Neural crest cell (in vitro differentiated cells): Measurements from ENCODE around the gene PPP1R14C. TPM values are rescaled to one million over a fixed set of nuclear protein-coding genes. Genes with fewer than 3 reads are reported as not detected.

Source experiments
- DNase-seq: peaks from one replicate; pipeline ENCODE4 v3.0.0; 2021; ENCODE audit warnings: low read depth, mixed read lengths, low spot score
- H3K27ac Mint-ChIP-seq: one replicate; pipeline ENCODE4 v1.8.0; 2021; ENCODE audit warnings: mild to moderate bottlenecking, mixed read lengths; ENCODE audit not compliant: unreplicated experiment
- H3K27me3 Mint-ChIP-seq: 2 replicates; pipeline ENCODE4 v1.8.0; 2021; ENCODE audit warnings: low read depth, mild to moderate bottlenecking, mixed read lengths
- H3K36me3 Mint-ChIP-seq: 2 replicates; pipeline ENCODE4 v1.8.0; 2021; ENCODE audit warnings: low read depth, mild to moderate bottlenecking, mixed read lengths
- H3K4me1 Mint-ChIP-seq: 2 replicates; pipeline ENCODE4 v1.8.0; 2021; ENCODE audit warnings: mixed read lengths
- H3K4me3 Mint-ChIP-seq: one replicate; pipeline ENCODE4 v1.8.0; 2021; ENCODE audit warnings: mild to moderate bottlenecking, mixed read lengths
- H3K9me3 Mint-ChIP-seq: 2 replicates; pipeline ENCODE4 v1.8.0; 2021; ENCODE audit warnings: mixed read lengths
- total RNA-seq: library from RNA; stranded (reverse); gene quantifications from 2 replicates; pipeline ENCODE4 v1.2.1, GENCODE V29; 2021
- TF ChIP-seq, protein P1 (sequence below): fragments of 200-600 bp; sonication (generic); conservative IDR thresholded peaks from 2 replicates; pipeline ENCODE4 v1.5.0; 2021; ENCODE audit warnings: antibody characterized with exemption, mild to moderate bottlenecking

PPP1R14C gene
- total RNA-seq, 1 donor from 2014 or later, result 7.3 TPM

- no peak for DNase-seq
- Mint-ChIP-seq H3K4me1 (peaks cover 20% of the 10 kb centered on the region), H3K4me3 (no peak overlapping the region), H3K36me3 (peaks cover 4% of the 10 kb centered on the region), H3K9me3 (no peaks in the 10 kb centered on the region), H3K27me3 (no peaks in the 10 kb centered on the region), H3K27ac (no peak overlapping the region)
- TF ChIP-seq, protein P1, sequence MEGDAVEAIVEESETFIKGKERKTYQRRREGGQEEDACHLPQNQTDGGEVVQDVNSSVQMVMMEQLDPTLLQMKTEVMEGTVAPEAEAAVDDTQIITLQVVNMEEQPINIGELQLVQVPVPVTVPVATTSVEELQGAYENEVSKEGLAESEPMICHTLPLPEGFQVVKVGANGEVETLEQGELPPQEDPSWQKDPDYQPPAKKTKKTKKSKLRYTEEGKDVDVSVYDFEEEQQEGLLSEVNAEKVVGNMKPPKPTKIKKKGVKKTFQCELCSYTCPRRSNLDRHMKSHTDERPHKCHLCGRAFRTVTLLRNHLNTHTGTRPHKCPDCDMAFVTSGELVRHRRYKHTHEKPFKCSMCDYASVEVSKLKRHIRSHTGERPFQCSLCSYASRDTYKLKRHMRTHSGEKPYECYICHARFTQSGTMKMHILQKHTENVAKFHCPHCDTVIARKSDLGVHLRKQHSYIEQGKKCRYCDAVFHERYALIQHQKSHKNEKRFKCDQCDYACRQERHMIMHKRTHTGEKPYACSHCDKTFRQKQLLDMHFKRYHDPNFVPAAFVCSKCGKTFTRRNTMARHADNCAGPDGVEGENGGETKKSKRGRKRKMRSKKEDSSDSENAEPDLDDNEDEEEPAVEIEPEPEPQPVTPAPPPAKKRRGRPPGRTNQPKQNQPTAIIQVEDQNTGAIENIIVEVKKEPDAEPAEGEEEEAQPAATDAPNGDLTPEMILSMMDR, result no peak
These were observed 26.3 kb downstream of the PPP1R14C start for GRCh38 chr6:150169181-150169580.

DNA sequence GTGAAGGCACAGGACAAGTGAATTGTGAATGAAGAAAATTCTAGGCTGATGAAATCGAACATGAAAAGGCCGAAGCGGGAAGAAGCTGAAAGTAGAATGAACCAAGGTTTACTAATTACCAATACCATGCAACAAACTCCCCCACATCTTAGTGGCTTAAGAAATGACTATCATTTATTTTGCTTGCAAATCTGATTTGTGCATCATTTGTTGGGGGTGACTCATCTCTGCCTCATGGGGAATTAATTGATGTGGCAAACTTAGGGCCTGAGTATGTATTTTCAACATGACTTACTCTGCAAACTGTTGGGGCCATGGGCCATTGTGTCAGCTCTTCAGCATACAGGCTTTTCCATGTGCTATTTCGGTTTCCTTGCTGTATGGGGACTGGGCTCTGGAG lies 26.8 kb downstream of the PPP1R14C start:
- no peak for DNase-seq
- Mint-ChIP-seq H3K36me3 (peaks cover 4% of the 10 kb centered on the region), H3K27me3 (no peaks in the 10 kb centered on the region), H3K27ac (no peak overlapping the region), H3K9me3 (no peaks in the 10 kb centered on the region), H3K4me3 (no peak overlapping the region), H3K4me1 (peaks cover 20% of the 10 kb centered on the region)
- TF ChIP-seq, protein P1, result no peak

DNA sequence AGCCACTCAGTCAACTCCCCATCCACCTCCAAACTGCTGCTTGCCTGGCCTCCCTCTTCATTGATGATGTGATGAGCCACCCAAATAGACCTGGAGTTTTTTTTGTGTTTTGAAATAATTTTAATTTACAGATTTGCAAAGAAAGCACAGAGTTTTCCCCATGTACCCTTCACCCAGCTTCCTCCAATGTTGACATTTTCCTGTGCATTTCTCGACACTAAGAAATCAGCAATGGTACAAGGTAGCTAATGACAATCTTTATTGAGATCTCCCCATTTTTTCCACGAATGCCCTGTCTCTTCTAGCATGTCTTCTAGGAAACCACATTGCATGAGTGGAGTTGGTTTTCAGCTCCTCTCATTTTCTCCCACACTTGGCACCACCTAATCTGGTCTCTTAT lies 30.1 kb downstream of the PPP1R14C start:
- no peak overlapping the region for H3K27ac Mint-ChIP-seq
- TF ChIP-seq, protein P1, result no peak
- H3K4me3 Mint-ChIP-seq, result no peak overlapping the region
- peaks cover 4% of the 10 kb centered on the region for H3K36me3 Mint-ChIP-seq
- peaks cover 29% of the 10 kb centered on the region for H3K4me1 Mint-ChIP-seq
- no peaks in the 10 kb centered on the region for H3K27me3 Mint-ChIP-seq
- no peak for DNase-seq
- H3K9me3 Mint-ChIP-seq, result no peaks in the 10 kb centered on the region

- Mint-ChIP-seq H3K4me3 (no peak overlapping the region), H3K9me3 (no peaks in the 10 kb centered on the region), H3K4me1 (peaks cover 36% of the 10 kb centered on the region), H3K36me3 (no peaks in the 10 kb centered on the region), H3K27ac (no peak overlapping the region), H3K27me3 (no peaks in the 10 kb centered on the region)
- no peak for DNase-seq
- TF ChIP-seq, protein P1, result no peak
These were observed 32.8 kb downstream of the PPP1R14C start for GRCh38 chr6:150175586-150176151.

DNA sequence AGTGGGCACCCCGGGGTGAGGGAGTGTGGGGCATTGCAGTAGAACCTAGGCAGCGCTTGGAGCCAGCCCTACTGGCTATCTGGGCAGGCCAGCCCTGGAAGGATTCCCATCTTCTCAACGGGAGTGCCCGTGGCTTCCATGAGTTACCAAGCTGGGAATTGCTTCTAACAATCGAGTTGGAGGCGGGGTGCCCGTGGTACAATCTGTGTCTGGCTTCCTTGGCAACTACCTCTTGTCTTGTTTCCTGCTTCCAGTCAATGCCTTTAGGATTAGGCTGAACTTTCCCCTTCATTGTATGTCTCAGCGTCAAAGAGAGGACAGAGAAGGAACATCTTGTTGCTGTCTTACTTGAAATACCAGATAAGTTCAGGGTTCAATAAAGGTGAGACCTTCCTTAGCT lies 33.3 kb downstream of the PPP1R14C start:
- Mint-ChIP-seq H3K27me3 (no peaks in the 10 kb centered on the region), H3K4me3 (no peak overlapping the region), H3K27ac (no peak overlapping the region), H3K9me3 (no peaks in the 10 kb centered on the region), H3K4me1 (peaks cover 33% of the 10 kb centered on the region), H3K36me3 (no peaks in the 10 kb centered on the region)
- no peak for DNase-seq
- TF ChIP-seq, protein P1, result no peak
